GM18502 (cell line): ENCODE measurements around the gene EEA1.
A peak's percentile ranks its signal among the peaks of the same experiment; 100 is the strongest.

Experiments used
- ATAC-seq: cut with Tn5 transposase; IDR thresholded peaks from one replicate; pipeline ENCODE4 v1.9.1; 2021; ENCODE audit warnings: mild to moderate bottlenecking; ENCODE audit not compliant: unreplicated experiment, poor library complexity

The EEA1 gene

GRCh38 chr12:92939116-92939515 is 10.0 kb upstream of the EEA1 start:
- ATAC-seq: no peak

DNA sequence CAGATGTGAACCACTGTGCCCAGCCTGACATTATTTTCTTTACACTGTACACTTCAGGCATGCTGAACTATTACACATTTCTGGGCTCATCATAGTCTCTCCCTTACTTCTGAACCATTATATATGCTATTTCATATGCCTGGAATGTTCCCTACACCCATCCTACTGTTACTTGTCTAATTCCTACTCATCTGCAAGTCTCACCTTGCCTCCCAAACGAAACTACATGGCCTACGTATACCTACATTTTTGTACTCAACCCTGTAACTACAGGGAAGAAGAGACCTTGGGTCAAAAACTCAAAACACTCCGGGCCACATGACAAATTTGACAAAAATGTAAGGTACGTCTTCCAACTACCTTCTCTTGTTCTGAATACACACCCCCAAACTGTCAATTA is 9.5 kb upstream of the EEA1 start:
- no peak for ATAC-seq

DNA sequence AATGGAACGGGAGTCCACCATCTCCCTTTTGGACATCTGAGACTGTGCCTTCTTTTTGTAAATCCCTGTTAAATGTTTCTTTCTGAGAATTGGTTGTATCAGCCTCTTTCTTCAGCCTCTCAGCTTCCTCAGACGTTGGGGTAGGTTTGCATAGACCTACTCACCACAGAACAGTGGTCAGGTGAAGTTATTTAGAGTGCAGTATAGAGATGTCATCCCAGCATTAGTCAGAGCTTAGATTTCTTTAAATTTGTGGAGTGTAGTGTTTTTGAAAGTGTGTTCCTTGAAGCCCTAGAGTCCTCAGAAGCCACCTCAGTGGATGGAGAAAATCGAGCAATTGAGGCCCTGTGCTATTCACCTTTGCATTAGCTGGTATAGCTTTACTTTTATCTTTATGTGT is 8.9 kb upstream of the EEA1 start:
- peak; percentile 77 for ATAC-seq

- ATAC-seq: no peak
Observed at GRCh38 chr12:92933606-92934005, 4.5 kb upstream of the EEA1 start.

DNA sequence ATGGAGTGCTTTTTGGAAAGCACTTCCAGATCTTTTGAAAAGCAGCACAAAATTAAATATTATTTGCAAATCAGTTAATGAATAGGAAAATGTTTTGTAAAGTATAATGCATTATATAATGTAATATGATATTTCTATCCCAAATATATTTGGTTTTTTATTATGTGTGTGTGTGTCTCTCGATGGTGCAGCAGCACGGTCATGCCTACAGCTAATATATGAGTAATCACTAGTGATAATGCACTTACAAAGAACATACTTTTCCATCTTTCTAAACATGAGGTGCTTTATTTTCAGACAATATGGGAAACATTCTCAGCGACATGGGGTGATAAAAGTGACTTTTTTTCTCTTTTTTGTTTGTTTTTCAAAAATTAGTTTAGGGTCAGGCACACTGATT is 1.3 kb upstream of the EEA1 start:
- no peak for ATAC-seq

- ATAC-seq: no peak
Observed at GRCh38 chr12:92929983-92930382, 888 bp upstream of the EEA1 start.

- ATAC-seq: peak; percentile 21
Observed at GRCh38 chr12:92928421-92928961, 604 bp downstream of the EEA1 start.

GRCh38 chr12:92927436-92928281 is 1.4 kb downstream of the EEA1 start:
- ATAC-seq: no peak

- ATAC-seq: peak; percentile 20
Observed at GRCh38 chr12:92927055-92927435, 2.0 kb downstream of the EEA1 start.

DNA sequence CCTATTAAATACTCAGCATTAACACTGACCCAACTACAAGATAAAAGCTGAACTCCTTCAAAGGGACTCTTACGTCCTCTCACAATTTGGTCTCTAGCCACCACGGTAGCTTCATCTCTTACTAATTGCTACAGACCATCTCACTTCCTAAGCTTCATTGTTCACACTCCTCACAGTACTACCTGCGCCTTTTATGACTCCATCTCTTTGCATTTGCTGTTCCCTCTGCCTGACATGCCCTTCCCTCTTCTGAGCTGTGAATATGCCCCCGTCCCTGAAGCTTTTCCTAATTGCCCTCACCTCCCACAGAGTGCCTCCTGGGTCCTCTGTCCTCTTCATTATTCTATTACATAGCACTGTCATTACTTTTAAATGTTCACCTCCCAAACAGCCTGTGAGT is 2.5 kb downstream of the EEA1 start:
- no peak for ATAC-seq

DNA sequence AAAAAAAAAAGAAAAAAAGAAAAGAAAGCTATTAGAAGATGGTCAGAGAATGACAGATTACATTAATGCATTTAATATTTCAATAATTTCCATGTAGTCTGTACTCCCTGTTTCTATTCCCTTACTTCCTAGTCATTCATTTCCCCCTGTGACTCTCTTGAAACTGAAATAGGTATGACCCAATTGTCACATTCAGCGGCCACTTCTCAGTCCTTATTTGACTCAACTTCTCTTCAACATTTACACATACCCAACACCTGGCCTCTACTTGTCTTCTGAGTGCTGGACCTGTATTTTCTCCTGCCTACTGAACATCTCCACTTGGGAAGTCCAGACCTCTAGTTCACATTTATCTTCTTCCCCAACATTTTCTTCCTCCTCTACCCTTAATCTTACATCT is 7.2 kb downstream of the EEA1 start:
- ATAC-seq: peak; percentile 88

- no peak for ATAC-seq
Observed at GRCh38 chr12:92915365-92915764, 13.7 kb downstream of the EEA1 start.

- ATAC-seq: no peak
Observed at GRCh38 chr12:92914170-92914569, 14.9 kb downstream of the EEA1 start.

- ATAC-seq: no peak
Observed at GRCh38 chr12:92912672-92913071, 16.4 kb downstream of the EEA1 start.

DNA sequence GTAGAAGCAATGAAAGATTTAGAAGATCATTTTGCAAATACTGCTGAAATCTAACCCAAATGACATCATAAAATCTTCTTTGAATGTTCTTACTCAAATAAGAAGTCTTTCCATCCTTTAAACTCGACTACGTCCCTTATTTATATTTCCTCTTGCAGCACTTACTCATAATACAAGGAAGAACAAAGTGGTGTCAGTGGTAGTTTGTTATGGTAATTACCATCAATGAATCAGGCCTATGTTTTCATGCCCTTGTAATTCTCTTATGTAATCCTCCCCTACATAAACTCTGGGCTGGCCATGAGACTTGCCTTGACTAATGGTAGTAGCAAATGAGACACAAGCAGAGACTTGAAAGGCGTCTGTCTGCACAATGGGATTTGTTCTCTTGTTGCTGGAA is 17.0 kb downstream of the EEA1 start:
- no peak for ATAC-seq

GRCh38 chr12:92911339-92911738 is 17.8 kb downstream of the EEA1 start:
- ATAC-seq: no peak

DNA sequence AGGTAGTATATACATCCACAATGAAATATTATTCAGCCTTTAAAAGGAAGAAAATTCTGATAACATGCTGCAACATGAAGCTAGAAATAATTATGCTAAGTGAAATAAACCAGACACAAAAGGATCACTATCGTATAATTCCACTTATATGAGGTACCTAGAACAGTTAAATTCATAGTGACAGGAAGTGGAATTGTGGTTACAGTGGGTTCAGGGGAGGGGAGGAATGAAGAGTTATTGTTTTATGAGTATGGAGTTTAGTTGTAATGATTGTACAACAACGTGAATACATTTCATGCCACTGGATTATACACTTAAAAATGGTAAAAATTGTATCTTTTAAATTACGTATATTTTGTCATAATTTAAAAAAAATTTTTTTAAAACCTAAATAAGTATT is 21.0 kb downstream of the EEA1 start:
- no peak for ATAC-seq

DNA sequence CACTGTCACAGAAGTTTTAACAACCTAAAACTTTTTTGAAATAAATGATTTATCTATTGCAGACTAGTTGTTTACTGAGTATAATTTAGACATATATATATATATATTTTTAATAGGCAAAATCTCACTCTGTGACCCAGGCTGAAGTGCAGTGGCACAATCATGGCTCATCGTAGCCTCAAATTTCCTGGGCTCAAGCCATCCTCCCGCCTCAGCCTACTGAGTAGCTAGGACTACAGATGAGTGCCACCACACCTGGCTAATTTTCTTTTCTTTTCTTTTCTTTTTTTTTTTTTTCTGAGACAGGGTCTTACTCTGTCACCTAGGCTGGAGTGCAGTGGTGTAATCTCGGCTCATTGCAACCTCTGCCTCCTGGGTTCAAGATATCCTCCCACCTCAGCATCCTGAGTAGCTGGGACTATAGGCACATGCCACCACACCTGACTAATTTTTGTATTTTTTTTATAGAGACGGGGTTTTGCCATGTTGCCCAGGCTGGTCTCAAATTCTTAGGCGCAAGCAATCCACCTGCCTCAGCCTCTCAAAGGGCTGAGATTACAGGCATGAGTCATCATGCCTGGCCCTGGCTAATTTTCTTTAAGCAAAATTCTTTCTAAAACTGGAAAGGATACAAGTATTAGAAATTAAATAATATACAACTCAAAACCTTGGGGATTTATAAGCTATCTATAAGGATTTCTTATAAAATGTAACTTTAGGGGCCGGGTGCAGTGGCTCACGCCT is 23.1 kb downstream of the EEA1 start:
- no peak for ATAC-seq

GRCh38 chr12:92905258-92905810 is 23.8 kb downstream of the EEA1 start:
- no peak for ATAC-seq

- no peak for ATAC-seq
Observed at GRCh38 chr12:92900941-92901340, 28.2 kb downstream of the EEA1 start.

DNA sequence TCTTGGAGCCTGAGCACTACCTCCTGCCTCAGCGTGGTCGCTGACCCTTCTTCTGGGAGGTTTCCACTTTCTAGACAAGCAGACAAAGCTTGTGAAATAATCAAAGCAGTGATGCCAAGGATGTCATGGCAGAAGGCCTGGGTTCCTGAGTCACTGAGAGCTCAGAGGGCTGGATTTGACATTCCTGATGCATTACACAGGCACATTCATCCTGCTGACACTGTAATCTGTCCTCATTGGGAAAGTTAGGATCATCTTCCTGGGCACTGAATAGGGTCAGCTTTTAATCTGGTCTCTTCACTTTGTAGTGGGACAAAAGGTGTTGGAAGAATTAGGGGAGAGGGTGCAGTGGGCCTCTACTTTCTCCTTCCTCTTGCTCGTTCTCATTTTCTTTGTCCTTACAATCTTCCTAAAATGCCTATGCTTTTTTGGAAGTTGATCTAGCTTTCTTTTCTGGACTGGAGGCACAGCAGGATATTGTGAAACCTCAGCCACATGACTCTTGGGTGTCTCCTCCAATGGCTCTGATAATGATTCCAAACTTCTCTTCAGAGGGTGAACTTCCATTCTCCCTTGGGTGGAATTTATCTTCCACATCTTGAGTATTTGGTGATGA is 29.6 kb downstream of the EEA1 start:
- no peak for ATAC-seq
